Stomach smooth muscle (tissue), 2 donors: ENCODE measurements around the gene TBX21.

Experiments
- H3K27ac ChIP-seq: one replicate; pipeline ENCODE4 v1.7.0; 2013; ENCODE audit warnings: mild to moderate bottlenecking, low read length, inconsistent platforms
- H3K27me3 ChIP-seq, 2 donors: one replicate each; pipeline ENCODE4 v1.7.0; 2013; ENCODE audit warnings: low read length in 2 of 2; ENCODE audit not compliant: insufficient read depth in 2 of 2, control insufficient read depth in 1 of 2
- H3K36me3 ChIP-seq, 2 donors: one replicate each; pipeline ENCODE4 v1.7.0; 2013; ENCODE audit warnings: low read length in 2 of 2; ENCODE audit not compliant: control insufficient read depth in 2 of 2, insufficient read depth in 2 of 2
- H3K4me1 ChIP-seq: one replicate; pipeline ENCODE4 v1.7.0; 2013; ENCODE audit warnings: low read length; ENCODE audit not compliant: control insufficient read depth, insufficient read depth
- H3K4me3 ChIP-seq, 2 donors: one replicate each; pipeline ENCODE4 v1.7.0; 2013; ENCODE audit warnings: low read length in 2 of 2
- H3K9ac ChIP-seq, 2 donors: one replicate each; pipeline ENCODE4 v1.7.0; 2013; ENCODE audit warnings: low read length in 2 of 2, mild to moderate bottlenecking in 1 of 2
- H3K9me3 ChIP-seq, 2 donors: one replicate each; pipeline ENCODE4 v1.7.0; 2013; ENCODE audit warnings: low read length in 2 of 2; ENCODE audit not compliant: control insufficient read depth in 2 of 2
- donor health status: healthy.
- donor health status: Pancreatic carcinoma.

TBX21 gene

GRCh38 chr17:47692895-47693730 is 39.9 kb upstream of the TBX21 start:
- H3K27ac ChIP-seq, result no peak overlapping the region
- peak overlapping the region; percentile 23 to 80 for H3K4me3 ChIP-seq
- H3K36me3 ChIP-seq, result peaks cover 3 to 6% of the 10 kb centered on the region in 2 donors
- no peaks in the 10 kb centered on the region for H3K9me3 ChIP-seq
- H3K9ac ChIP-seq, result peak overlapping the region; percentile 36 to 39
- H3K27me3 ChIP-seq, result no peaks in the 10 kb centered on the region
- peaks cover 26% of the 10 kb centered on the region for H3K4me1 ChIP-seq

GRCh38 chr17:47693731-47694580 is 39.1 kb upstream of the TBX21 start, which contains the start of gene TBKBP1:
TSS of gene TBKBP1 (plus strand) at chr17:47694161. CDS start at chr17:47696113, 1,952 bp downstream.
- Histone ChIP-seq H3K27ac (peak within 1 kb of the TSS; percentile 71), H3K9ac (peak within 1 kb of the TSS; percentile 58 to 79), H3K9me3 (no peaks in the 10 kb centered on the region), H3K36me3 (peaks cover 3 to 6% of the 10 kb centered on the region in 2 donors), H3K4me1 (peaks cover 26% of the 10 kb centered on the region), H3K4me3 (peak within 1 kb of the TSS; percentile 80), H3K27me3 (no peaks in the 10 kb centered on the region)

DNA sequence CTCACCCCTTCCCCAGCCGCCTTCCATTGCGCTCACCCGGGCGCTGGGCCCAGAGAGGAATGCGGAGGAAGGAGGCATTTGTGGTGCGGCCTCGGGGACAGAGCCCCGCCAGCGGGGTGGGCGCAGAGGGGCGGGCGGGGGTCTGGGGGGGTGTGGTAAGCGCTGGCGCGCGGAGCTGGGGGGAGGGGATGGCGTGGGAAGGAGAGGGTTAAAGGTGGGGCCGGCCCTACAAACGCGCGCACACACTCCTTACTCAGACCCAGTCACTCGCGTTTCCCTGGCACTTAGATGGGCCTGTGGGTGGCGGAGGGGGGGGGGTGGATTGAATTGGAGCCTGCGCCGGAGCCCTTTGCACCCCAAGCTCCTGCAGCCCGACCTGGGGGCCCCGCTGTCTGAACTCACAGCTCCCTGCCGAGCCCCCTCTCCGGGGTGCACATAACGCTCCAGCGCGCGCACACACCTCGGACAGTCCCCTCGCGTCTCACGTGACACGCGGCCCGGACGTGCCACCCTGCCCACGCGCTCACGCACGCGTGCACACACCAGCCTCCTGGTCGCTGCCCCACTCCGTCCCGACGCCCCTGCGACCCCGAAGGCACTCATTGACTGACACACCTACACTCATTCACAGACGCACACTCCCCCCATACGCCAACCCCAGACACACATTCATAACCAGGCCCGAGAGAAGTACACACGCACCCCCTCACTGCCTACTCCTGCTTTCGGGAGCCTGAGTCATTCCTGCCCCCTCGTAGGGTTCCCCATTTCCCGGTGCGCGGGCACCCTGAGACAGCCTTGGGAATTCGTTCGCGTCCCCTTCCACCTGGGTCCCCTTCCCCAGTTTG is 38.2 kb upstream of the TBX21 start:
- Histone ChIP-seq H3K9ac (peak overlapping the region; percentile 58 to 79), H3K36me3 (peaks cover 6 to 8% of the 10 kb centered on the region in 2 donors), H3K27me3 (no peaks in the 10 kb centered on the region), H3K9me3 (no peaks in the 10 kb centered on the region), H3K27ac (peak overlapping the region; percentile 71), H3K4me3 (peak overlapping the region; percentile 80), H3K4me1 (peaks cover 26% of the 10 kb centered on the region)

- peak overlapping the region; percentile 71 for H3K27ac ChIP-seq
- H3K9me3 ChIP-seq, result no peaks in the 10 kb centered on the region
- H3K27me3 ChIP-seq, result no peaks in the 10 kb centered on the region
- peak overlapping the region; percentile 42 to 79 for H3K9ac ChIP-seq
- H3K4me3 ChIP-seq, result peak overlapping the region; percentile 80
- H3K4me1 ChIP-seq, result peaks cover 26% of the 10 kb centered on the region
- H3K36me3 ChIP-seq, result peaks cover 6 to 8% of the 10 kb centered on the region in 2 donors
These were observed 37.3 kb upstream of the TBX21 start for GRCh38 chr17:47695429-47696376.

- H3K9me3 ChIP-seq, result no peaks in the 10 kb centered on the region
- no peak overlapping the region for H3K4me3 ChIP-seq
- no peaks in the 10 kb centered on the region for H3K27me3 ChIP-seq
- no peak overlapping the region for H3K27ac ChIP-seq
- H3K4me1 ChIP-seq, result peaks cover 26% of the 10 kb centered on the region
- peaks cover 8 to 10% of the 10 kb centered on the region in 2 donors for H3K36me3 ChIP-seq
- H3K9ac ChIP-seq, result peak overlapping the region in 1 of 2 donors; percentile 51
These were observed 36.1 kb upstream of the TBX21 start for GRCh38 chr17:47696717-47697642.

GRCh38 chr17:47697906-47698711 is 34.9 kb upstream of the TBX21 start:
- H3K36me3 ChIP-seq, result peaks cover 8 to 10% of the 10 kb centered on the region in 2 donors
- no peaks in the 10 kb centered on the region for H3K27me3 ChIP-seq
- H3K27ac ChIP-seq, result no peak overlapping the region
- peaks cover 23% of the 10 kb centered on the region for H3K4me1 ChIP-seq
- no peak overlapping the region for H3K4me3 ChIP-seq
- no peak overlapping the region for H3K9ac ChIP-seq
- no peaks in the 10 kb centered on the region for H3K9me3 ChIP-seq

DNA sequence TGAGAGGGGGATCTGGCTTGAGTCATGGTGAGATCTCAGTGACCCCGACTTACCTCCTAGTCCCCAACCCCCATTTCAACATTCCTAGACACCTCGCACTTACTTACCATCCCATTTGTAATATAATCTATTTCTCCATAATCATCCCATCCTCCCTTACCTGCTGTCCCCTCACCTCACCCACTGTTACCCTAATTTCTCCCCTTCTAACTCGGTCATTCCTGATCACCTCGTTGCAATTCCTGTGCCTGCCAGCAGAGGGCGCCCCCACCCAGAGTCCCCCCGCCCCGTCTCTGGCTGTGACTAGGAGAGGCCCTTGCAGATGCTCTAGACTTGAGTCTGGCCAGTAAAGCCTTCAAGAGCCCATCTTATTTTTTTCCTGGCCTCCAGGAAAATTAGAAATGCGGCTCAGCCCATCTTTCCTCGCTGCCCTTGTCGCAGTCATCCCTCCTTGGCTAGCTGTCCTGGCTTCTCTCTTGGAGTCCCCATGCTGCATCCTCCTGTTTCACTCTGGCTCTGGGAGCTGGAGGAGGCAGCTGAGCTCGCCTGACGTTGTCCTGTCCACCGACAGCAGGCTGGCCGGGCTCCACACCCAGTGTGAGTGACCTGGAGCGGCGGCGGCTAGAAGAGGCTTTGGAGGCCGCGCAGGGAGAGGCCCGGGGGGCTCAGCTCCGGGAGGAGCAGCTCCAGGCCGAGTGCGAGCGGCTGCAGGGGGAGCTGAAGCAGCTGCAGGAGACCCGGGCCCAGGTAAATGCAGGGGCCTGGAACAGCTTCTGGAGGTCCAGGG is 34.1 kb upstream of the TBX21 start:
- H3K9me3 ChIP-seq, result no peaks in the 10 kb centered on the region
- no peak overlapping the region for H3K27ac ChIP-seq
- H3K36me3 ChIP-seq, result peaks cover 8 to 10% of the 10 kb centered on the region in 2 donors
- H3K9ac ChIP-seq, result no peak overlapping the region
- H3K27me3 ChIP-seq, result no peaks in the 10 kb centered on the region
- H3K4me1 ChIP-seq, result peaks cover 16% of the 10 kb centered on the region
- no peak overlapping the region for H3K4me3 ChIP-seq

DNA sequence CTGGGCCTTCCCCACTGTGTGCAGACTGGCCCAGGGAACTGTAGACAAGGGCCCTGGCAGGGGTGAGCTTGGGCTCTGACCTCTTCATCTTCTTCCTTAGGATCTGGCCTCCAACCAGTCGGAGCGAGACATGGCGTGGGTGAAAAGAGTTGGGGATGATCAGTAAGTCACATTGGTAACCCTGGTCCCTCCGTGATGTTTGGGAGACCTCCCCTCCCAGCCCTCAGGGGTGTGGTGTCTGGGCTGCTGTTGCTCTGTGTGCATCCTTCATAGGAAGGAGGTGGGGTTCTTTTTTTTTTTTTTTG is 33.5 kb upstream of the TBX21 start:
- Histone ChIP-seq H3K9me3 (no peaks in the 10 kb centered on the region), H3K27ac (no peak overlapping the region), H3K27me3 (no peaks in the 10 kb centered on the region), H3K9ac (no peak overlapping the region), H3K4me1 (peaks cover 16% of the 10 kb centered on the region), H3K4me3 (no peak overlapping the region), H3K36me3 (peaks cover 8 to 10% of the 10 kb centered on the region in 2 donors)
